ENCODE data around the gene ATP2B3.

GRCh38 chrX:153526801-153527200 lies 9.4 kb downstream of the ATP2B3 start:
- TF ChIP-seq CTCF (IDR thresholded peaks at IDR 0.05) (no peak), POLR2A (IDR thresholded peaks at IDR 0.05) (no peak)
